Measurements from ENCODE around the gene TERC.

GRCh38 chr3:169748670-169749069, 16.2 kb downstream of the TERC start:
- no peak for TF ChIP-seq CTCF (IDR thresholded peaks at IDR 0.05 in 2 of 3, conservative IDR thresholded peaks at IDR 0.05 in 1 of 3; ENCODE audit: borderline replicate concordance in 1 of 3, insufficient read depth in 1 of 3, low read depth in 2 of 3, low read length in 2 of 3)
- no peak for TF ChIP-seq POLR2A (IDR thresholded peaks at IDR 0.05; ENCODE audit: borderline replicate concordance, extremely low read depth, insufficient read depth, insufficient read length)
- TF ChIP-seq YY1 (IDR thresholded peaks at IDR 0.05; ENCODE audit: extremely low read depth, insufficient replicate concordance, low read depth, low read length): no peak
- TF ChIP-seq REST (IDR thresholded peaks at IDR 0.05; ENCODE audit: low read depth): no peak
- TF ChIP-seq ZBTB33 (IDR thresholded peaks at IDR 0.05; ENCODE audit: extremely low read depth, insufficient replicate concordance, low read length): no peak
- no peak for TF ChIP-seq POLR2AphosphoS5 (IDR thresholded peaks at IDR 0.05; ENCODE audit: low read depth, low read length)
- TF ChIP-seq EZH2 (IDR thresholded peaks at IDR 0.05): no peak
- no peak for TF ChIP-seq MAX (IDR thresholded peaks at IDR 0.05)
- no peak for TF ChIP-seq ZFX (IDR thresholded peaks at IDR 0.05)
